ENCODE results near the gene PPP1R1B.

The PPP1R1B gene

DNA sequence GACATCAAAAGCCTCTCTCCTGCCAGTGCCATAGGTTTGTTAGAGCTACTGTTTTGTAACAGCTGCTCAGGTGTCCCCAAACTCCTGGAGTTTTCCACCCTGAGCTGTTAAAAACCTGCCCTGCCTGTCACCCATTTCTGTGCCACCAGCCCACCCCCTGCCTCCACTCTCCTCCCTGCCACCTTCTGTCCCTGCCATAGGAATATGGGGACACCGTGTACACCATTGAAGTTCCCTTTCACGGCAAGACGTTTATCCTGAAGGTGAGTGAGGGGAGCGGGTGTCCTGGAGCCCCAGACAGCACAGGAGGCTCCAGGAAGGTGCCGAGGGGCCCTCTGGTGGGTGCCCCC lies 33.2 kb downstream of the PPP1R1B start:
- DNase-seq (ENCODE audit: low spot score): no peak
- TF ChIP-seq, protein P1, sequence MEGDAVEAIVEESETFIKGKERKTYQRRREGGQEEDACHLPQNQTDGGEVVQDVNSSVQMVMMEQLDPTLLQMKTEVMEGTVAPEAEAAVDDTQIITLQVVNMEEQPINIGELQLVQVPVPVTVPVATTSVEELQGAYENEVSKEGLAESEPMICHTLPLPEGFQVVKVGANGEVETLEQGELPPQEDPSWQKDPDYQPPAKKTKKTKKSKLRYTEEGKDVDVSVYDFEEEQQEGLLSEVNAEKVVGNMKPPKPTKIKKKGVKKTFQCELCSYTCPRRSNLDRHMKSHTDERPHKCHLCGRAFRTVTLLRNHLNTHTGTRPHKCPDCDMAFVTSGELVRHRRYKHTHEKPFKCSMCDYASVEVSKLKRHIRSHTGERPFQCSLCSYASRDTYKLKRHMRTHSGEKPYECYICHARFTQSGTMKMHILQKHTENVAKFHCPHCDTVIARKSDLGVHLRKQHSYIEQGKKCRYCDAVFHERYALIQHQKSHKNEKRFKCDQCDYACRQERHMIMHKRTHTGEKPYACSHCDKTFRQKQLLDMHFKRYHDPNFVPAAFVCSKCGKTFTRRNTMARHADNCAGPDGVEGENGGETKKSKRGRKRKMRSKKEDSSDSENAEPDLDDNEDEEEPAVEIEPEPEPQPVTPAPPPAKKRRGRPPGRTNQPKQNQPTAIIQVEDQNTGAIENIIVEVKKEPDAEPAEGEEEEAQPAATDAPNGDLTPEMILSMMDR (IDR thresholded peaks at IDR 0.05; ENCODE audit: extremely low read depth, missing control alignments): no peak

DNA sequence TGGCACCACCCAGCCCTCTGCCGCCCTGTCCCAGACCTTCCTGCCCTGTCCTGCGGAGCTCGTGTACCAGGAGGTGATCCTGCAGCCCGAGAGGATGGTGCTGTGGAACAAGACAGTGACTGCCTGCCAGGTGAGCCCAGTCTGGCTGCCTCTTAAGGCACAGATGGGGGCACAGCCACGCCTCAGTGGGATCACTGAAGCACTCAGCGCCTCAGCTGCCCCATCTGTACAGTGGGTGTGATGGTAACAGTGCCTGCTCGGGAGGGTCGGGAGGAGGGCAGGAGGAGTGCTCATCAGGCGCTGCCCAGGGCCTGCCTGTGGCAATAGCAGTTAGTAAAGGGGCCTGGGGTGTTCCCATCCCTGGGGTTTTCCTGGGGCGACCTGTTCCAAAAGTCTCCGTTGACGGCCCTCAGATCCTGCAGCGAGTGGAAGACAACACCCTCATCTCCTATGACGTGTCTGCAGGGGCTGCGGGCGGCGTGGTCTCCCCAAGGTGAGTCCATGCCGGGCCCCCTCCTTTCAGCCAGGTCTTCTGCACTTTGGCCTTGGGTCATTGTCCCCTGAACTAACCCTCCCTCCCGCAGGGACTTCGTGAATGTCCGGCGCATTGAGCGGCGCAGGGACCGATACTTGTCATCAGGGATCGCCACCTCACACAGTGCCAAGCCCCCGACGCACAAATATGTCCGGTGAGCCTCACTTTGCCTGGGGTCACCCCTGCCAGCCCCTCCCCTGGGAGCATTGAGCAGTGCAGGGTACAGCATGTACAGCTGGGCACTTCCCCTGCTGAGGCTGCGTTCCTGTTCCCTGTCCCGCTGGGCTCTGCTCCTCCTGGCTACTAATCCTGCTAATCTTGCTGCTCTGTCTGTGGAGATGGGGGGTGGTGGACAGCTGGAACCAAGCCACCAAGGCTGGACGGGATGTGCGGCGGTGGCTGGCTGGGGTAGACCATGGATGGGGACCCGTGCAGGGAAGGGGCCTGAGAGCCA lies 33.9 kb downstream of the PPP1R1B start:
- DNase-seq (ENCODE audit: low spot score): no peak
- TF ChIP-seq, protein P1 (IDR thresholded peaks at IDR 0.05; ENCODE audit: extremely low read depth, missing control alignments): no peak

DNA sequence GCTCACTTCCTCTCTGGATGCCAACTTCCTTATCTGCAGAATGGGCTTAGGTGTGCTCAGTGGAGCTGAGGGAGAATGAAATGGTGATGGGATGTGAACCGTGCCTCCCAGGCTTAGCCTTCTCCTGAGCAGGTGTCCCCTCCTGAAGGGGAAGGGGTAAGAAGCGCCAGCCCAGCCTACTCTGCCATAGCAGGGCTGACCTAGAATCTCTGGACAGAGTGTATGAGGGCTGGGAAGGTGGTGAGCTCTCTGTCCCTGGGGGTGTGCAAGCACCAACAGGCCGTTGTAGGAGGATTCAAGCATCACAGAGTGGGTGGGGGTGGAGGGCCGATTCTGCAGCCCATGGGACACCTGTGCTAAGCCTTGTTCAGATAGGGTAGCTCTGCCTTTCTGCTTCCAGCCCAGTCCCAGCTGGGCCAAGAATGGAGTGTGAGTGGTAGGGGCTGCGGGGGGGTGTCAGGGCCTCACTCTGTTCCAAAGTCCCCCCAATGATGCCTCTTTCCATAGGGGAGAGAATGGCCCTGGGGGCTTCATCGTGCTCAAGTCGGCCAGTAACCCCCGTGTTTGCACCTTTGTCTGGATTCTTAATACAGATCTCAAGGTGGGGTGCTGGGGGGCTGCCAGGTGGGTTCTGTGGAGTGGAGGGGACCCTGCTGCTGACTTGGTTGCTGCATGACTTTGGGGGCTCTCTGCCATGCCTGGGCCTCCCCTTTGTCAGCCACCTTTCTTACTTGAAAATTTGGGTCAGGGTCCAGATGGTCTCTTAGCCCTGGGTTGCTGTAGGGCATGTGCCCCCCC lies 35.2 kb downstream of the PPP1R1B start:
- no peak for DNase-seq (ENCODE audit: low spot score)

DNA sequence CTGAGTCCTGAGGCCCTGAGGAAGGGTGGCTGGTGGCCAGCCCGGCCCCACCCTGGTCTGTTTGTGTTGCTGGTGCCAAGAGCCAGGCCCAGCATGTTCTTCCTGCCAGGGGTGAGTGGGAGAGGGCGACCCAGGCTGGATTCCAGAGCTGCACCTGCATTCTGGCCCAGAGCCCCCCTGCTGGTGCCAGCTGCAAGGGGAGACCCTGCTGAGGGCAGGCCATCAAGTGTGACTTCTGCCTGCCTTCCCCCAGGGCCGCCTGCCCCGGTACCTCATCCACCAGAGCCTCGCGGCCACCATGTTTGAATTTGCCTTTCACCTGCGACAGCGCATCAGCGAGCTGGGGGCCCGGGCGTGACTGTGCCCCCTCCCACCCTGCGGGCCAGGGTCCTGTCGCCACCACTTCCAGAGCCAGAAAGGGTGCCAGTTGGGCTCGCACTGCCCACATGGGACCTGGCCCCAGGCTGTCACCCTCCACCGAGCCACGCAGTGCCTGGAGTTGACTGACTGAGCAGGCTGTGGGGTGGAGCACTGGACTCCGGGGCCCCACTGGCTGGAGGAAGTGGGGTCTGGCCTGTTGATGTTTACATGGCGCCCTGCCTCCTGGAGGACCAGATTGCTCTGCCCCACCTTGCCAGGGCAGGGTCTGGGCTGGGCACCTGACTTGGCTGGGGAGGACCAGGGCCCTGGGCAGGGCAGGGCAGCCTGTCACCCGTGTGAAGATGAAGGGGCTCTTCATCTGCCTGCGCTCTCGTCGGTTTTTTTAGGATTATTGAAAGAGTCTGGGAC lies 36.0 kb downstream of the PPP1R1B start:
- TF ChIP-seq, protein P1 (IDR thresholded peaks at IDR 0.05; ENCODE audit: extremely low read depth, missing control alignments): no peak
- no peak for DNase-seq (ENCODE audit: low spot score)

More for the DNA sequence above, 35.2 kb downstream of the PPP1R1B start:
- TF ChIP-seq, protein P1 (IDR thresholded peaks at IDR 0.05; ENCODE audit: extremely low read depth, missing control alignments): no peak

DNA sequence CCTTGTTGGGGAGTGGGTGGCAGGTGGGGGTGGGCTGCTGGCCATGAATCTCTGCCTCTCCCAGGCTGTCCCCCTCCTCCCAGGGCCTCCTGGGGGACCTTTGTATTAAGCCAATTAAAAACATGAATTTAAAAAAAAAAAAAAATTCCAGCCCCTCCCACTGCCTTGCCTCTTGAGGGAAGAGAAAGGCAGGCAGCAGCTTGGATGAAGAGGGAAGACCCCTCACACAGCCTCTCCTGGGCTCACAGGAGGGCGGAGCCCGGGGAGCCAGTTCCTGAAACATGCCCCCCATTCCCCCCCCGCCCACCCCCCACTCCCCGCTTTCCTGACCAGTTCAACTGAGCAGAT lies 36.6 kb downstream of the PPP1R1B start:
- no peak for DNase-seq (ENCODE audit: low spot score)
- TF ChIP-seq, protein P1 (IDR thresholded peaks at IDR 0.05; ENCODE audit: extremely low read depth, missing control alignments): no peak

DNA sequence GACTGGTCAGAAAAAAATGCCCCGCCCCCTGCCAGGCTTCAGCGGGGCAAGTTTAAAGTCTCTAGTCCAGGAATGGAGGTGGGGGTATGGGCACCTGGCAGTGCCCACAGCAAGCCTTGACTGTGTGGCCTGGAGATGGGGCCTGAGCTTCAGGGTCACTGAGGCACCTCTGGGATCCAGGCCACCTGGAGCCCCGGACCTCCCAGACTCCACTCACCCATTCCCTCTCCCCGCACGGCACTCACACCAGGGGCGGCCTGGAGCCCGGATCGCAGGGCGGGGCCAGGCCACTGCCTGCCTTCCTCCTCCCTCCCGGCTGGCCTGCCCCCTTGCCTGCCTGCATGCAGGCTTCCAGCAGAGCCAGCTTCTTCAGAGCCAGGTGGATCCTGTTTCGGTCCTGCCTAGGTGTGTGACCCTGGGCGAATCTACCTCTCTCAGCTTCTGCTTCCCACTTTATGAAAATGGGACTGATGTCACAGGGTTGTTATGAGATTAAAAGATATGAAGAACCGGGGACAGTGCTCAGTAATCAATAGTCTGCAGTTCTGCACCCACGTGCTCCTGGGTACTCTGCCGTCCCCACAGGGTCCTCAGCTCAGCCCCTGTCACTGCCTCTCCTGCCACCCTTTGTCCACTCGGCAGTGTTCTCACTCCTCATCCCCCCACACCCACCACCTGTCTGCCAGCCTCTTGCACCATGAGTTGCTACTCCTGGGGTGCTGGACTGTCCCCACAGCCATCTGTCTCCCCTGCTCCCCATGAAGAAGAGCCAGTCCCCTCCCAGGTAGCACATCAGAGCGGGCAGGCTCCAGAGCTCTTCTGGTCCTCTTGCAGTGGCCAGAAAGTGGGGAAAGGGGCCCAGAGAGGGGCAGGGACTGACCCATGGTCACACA lies 37.2 kb downstream of the PPP1R1B start:
- no peak for DNase-seq (ENCODE audit: low spot score)
- TF ChIP-seq, protein P1 (IDR thresholded peaks at IDR 0.05; ENCODE audit: extremely low read depth, missing control alignments): no peak

Measured in GM20000 (cell line).